HepG2 (cell line): ENCODE data around the gene AP1M1. TPM values are rescaled to one million over a fixed set of nuclear protein-coding genes. Genes with fewer than 3 reads are reported as not detected.

Source experiments
- ATAC-seq: fragments of 200-7000 bp; cut with Tn5 transposase; 3 replicates; pipeline ENCODE4 v1.9.1; 2020; ENCODE audit warnings: mild to moderate bottlenecking, moderate library complexity
- BruUV-seq: library from RNA; stranded (reverse); fragments of 400-500 nt; replicated peaks from 2 replicates; lab custom pipeline; 2021; lab: Mats Ljungman, UMichigan
- CTCF ChIA-PET: fragments of 300-600 bp; formaldehyde crosslinking; extraction: SDS; loops from one replicate; lab custom pipeline; 2021; ENCODE audit warnings: low total read pairs, inconsistent platforms, low intra/inter-chr PET ratio; lab: Yijun Ruan, JAX
- POLR2A ChIA-PET: fragments of 350-600 bp; sonication (Branson Sonifier 250); formaldehyde crosslinking; loops from one replicate; lab custom pipeline; 2020; ENCODE audit warnings: antibody characterized with exemption, inconsistent platforms; lab: Yijun Ruan, JAX
- DNase-seq: peaks from one replicate; pipeline ENCODE4 v3.0.0-alpha.2; 2015; ENCODE audit warnings: low spot score
- FAIRE-seq: peaks from 3 replicates; lab custom pipeline; 2011; peaks lifted over from hg19 to GRCh38; lab: Jason Lieb, UNC
- H2AFZ ChIP-seq: one replicate; pipeline ENCODE4 v1.6.1; 2011; ENCODE audit warnings: low read length, inconsistent platforms
- H3K27ac ChIP-seq: fragments of 300-600 bp; 3 replicates; pipeline ENCODE4 v1.8.0; 2011; ENCODE audit warnings: mixed run types, mild to moderate bottlenecking, mixed read lengths, low read length, inconsistent platforms; ENCODE audit not compliant: insufficient read depth; ENCODE audit errors: extremely low read length
- H3K27me3 ChIP-seq, 2 experiments: fragments of 200-600 bp in 1 of 2; 2 replicates in 1 of 2; 3 replicates in 1 of 2; pipeline versions ENCODE4 v1.6.0 to v1.8.0; 2011; ENCODE audit warnings: low read length in 2 of 2, mild to moderate bottlenecking in 2 of 2, moderate library complexity in 2 of 2, inconsistent platforms in 1 of 2; ENCODE audit not compliant: insufficient read depth in 2 of 2, control insufficient read depth in 1 of 2
- H3K36me3 ChIP-seq, 2 experiments: fragments of 200-600 bp in 1 of 2; replicated peaks in 1 of 2; 2 replicates in 1 of 2; 3 replicates in 1 of 2; pipeline versions ENCODE4 v1.5.1 to v1.8.0; 2011; ENCODE audit warnings: low read length in 2 of 2, inconsistent platforms in 1 of 2; ENCODE audit not compliant: insufficient read depth in 2 of 2, control insufficient read depth in 1 of 2
- H3K4me1 ChIP-seq: 2 replicates; pipeline ENCODE4 v1.5.1; 2012; ENCODE audit warnings: low read length, inconsistent platforms; ENCODE audit not compliant: insufficient read depth
- H3K4me2 ChIP-seq: 2 replicates; pipeline ENCODE4 v1.6.0; 2011; ENCODE audit warnings: low read depth, low read length, inconsistent platforms
- H3K4me3 ChIP-seq, 3 experiments: fragments of 200-600 bp in 1 of 3; sonication (generic), shearing (Covaris generic) in 1 of 3; replicated peaks in 1 of 3; 2 replicates each; pipeline ENCODE4 v1.5.1; 2011 to 2016; ENCODE audit warnings: low read length in 3 of 3, inconsistent platforms in 2 of 3, low read depth in 2 of 3, mild to moderate bottlenecking in 2 of 3, control low read depth in 1 of 3, mixed read lengths in 1 of 3; ENCODE audit not compliant: insufficient read depth in 1 of 3
- H3K79me2 ChIP-seq: one replicate; pipeline ENCODE4 v1.6.1; 2011; ENCODE audit warnings: low read length, inconsistent platforms; ENCODE audit not compliant: insufficient read depth
- H3K9ac ChIP-seq: 2 replicates; pipeline ENCODE4 v1.6.0; 2011; ENCODE audit warnings: mild to moderate bottlenecking, low read depth, low read length, inconsistent platforms; ENCODE audit not compliant: insufficient read depth
- H3K9me3 ChIP-seq: 2 replicates; pipeline ENCODE4 v1.5.1; 2012; ENCODE audit warnings: mild to moderate bottlenecking, low read length
- H4K20me1 ChIP-seq: 2 replicates; pipeline ENCODE4 v1.6.0; 2011; ENCODE audit warnings: inconsistent platforms, mild to moderate bottlenecking, low read length, moderate library complexity; ENCODE audit not compliant: insufficient read depth
- FOXM1 ChIP-seq: sonication (generic); formaldehyde crosslinking; IDR thresholded peaks from 2 replicates; pipeline ENCODE4 v1.5.0; 2020; ENCODE audit warnings: missing genetic modification reagents
- HMGA1 ChIP-seq: sonication (generic); formaldehyde crosslinking; conservative IDR thresholded peaks from 2 replicates; pipeline ENCODE4 v1.4.0; 2020; ENCODE audit warnings: missing genetic modification reagents
- MAFF ChIP-seq: IDR thresholded peaks from 2 replicates; pipeline ENCODE4 v1.6.1; 2011; ENCODE audit warnings: low read depth, low read length, improper control_type of control experiment
- NCOR1 ChIP-seq: fragments of 200-600 bp; sonication (generic); IDR thresholded peaks from 2 replicates; pipeline ENCODE4 v1.7.0; 2017; ENCODE audit warnings: antibody characterized with exemption, low read length, borderline replicate concordance
- REL ChIP-seq: sonication (generic); formaldehyde crosslinking; conservative IDR thresholded peaks from 2 replicates; pipeline ENCODE4 v1.8.0; 2022; ENCODE audit warnings: mild to moderate bottlenecking, missing genetic modification reagents, moderate library complexity
- SNAPC2 ChIP-seq: sonication (generic); formaldehyde crosslinking; IDR thresholded peaks from 2 replicates; pipeline ENCODE4 v1.8.1; 2022; ENCODE audit warnings: mild to moderate bottlenecking, missing genetic modification reagents
- USF2 ChIP-seq, 2 experiments: sonication (generic) in 1 of 2; formaldehyde crosslinking in 1 of 2; IDR thresholded peaks; 2 replicates each; pipeline versions ENCODE4 v1.5.1 to v1.6.1; 2011 to 2020; ENCODE audit warnings: borderline replicate concordance in 1 of 2, low read depth in 1 of 2, low read length in 1 of 2, mild to moderate bottlenecking in 1 of 2, missing genetic modification reagents in 1 of 2, moderate library complexity in 1 of 2
- XRCC5 ChIP-seq: fragments of 200-400 bp; formaldehyde crosslinking; optimal IDR thresholded peaks from 2 replicates; pipeline ENCODE3; 2017; ENCODE audit warnings: mild to moderate bottlenecking, low read length
- ZKSCAN8 ChIP-seq: IDR thresholded peaks from 2 replicates; pipeline ENCODE4 v1.6.1; 2016; ENCODE audit warnings: borderline replicate concordance, missing genetic modification reagents, missing compliant biosample characterization
- ZNF280B ChIP-seq: sonication (generic); formaldehyde crosslinking; IDR thresholded peaks from 2 replicates; pipeline ENCODE4 v1.5.0; 2020; ENCODE audit warnings: missing genetic modification reagents, mild to moderate bottlenecking, borderline replicate concordance
- WGBS: methylation state at CpG from one replicate; pipeline ENCODE4 v1.1.6; 2017; ENCODE audit warnings: low lambda C conversion rate; 5-methylcytosine and 5-hydroxymethylcytosine counted together
- in situ Hi-C: cut with HindIII; loops from 2 replicates; pipeline ENCODE4 v1.10.0; 2017; ENCODE audit warnings: low pct_unique_long_range_greater_than_20kb; ENCODE audit not compliant: extremely low pct_ligation_motif_present
- intact Hi-C: fragments of 100-400 bp; cut with micrococcal nuclease; formaldehyde crosslinking; loops from one replicate; pipeline ENCODE4 v1.10.0; 2022; ENCODE audit not compliant: unreplicated experiment
- polyA plus RNA-seq, 8 experiments: library from polyadenylated mRNA; depleted of rRNA in 3 of 8; stranded (reverse) in 7 of 8; unstranded in 1 of 8; fragments of >200 nt; fragmentation: Illumina TruSeq in 4 of 8; extraction: Trizol in 4 of 8; gene quantifications; 2 replicates each; pipeline versions ENCODE4 v1.2.1 to v1.2.3, GENCODE V29; 2011 to 2016; ENCODE audit warnings: low read depth in 4 of 8, missing spikeins in 1 of 8, mixed read lengths in 1 of 8; ENCODE audit not compliant: insufficient read depth in 1 of 8
- total RNA-seq, 5 experiments: library from RNA; depleted of rRNA; stranded (reverse); fragments of >200 nt; fragmentation: Illumina TruSeq; extraction: Trizol; gene quantifications; 2 replicates each; pipeline ENCODE4 v1.2.3, GENCODE V29; 2016; ENCODE audit warnings: low read depth in 1 of 5

The AP1M1 gene
- total and polyA plus RNA-seq, 2 of the 13 experiments (the other 11 are each of a cell fraction or from before 2014, with no cell fraction given): 34.4 to 46.1 TPM

GRCh38 chr19:16168465-16169081 is 29.1 kb upstream of the AP1M1 start (continued):
- TF ChIP-seq USF2 (IDR thresholded peaks at IDR 0.05; ENCODE audit: low read depth, low read length) (peak; percentile 77), USF2 (CRISPR knock-in tag; IDR thresholded peaks at IDR 0.05; ENCODE audit: borderline replicate concordance) (peak; percentile 84; the same call in 1 of the 2 replicates), NCOR1 (no peak), HMGA1 (no peak), SNAPC2 (CRISPR knock-in tag) (no peak)
- TF ChIP-seq, all 625 proteins: peak for 5

GRCh38 chr19:16170134-16170533 is 27.6 kb upstream of the AP1M1 start:
- FAIRE-seq (no peak), ATAC-seq (no peak), DNase-seq (no peak)
- intact Hi-C loops (no loop called here), in situ Hi-C loops (loop anchor here (25.0 kb wide), 1 partner anchor 533 kb away; the partner anchor contains the start of gene CYP4F3)
- Histone ChIP-seq H3K36me3 (no peaks in the 10 kb centered on the region), H3K79me2 (no peaks in the 10 kb centered on the region), H3K9me3 (no peaks in the 10 kb centered on the region), H3K27ac (no peak overlapping the region), H4K20me1 (no peaks in the 10 kb centered on the region), H3K4me3 (no peak overlapping the region), H3K4me1 (peaks cover 28% of the 10 kb centered on the region), H2AFZ (no peak overlapping the region), H3K9ac (no peak overlapping the region), H3K27me3 (no peaks in the 10 kb centered on the region; a peak in 1 of 5 replicates), H3K4me2 (no peak overlapping the region)
- TF ChIP-seq REL (no peak), MAFF (no peak), ZNF280B (no peak), ZKSCAN8 (CRISPR knock-in tag) (no peak), FOXM1 (CRISPR knock-in tag) (no peak), XRCC5 (no peak)
- 21% methylated on average over 1 of the region's 1 CpG for WGBS
- ChIA-PET POLR2A (no interaction called here), CTCF (no interaction called here)
- no TSS peak for BruUV-seq
